HEK293 (cell line): ENCODE results near the gene BNC1.

ENCODE experiments used
- ZNF114 ChIP-seq: fragments of 450-650 bp; formaldehyde crosslinking; IDR thresholded peaks from 2 replicates; pipeline ENCODE4 v1.5.0; 2017; ENCODE audit warnings: missing biosample characterization, missing genetic modification characterization
- TF ChIP-seq, protein P1 (sequence below): fragments of 450-650 bp; formaldehyde crosslinking; IDR thresholded peaks from 2 replicates; pipeline ENCODE4 v1.5.1; 2016; ENCODE audit warnings: missing biosample characterization, missing genetic modification characterization

DNA sequence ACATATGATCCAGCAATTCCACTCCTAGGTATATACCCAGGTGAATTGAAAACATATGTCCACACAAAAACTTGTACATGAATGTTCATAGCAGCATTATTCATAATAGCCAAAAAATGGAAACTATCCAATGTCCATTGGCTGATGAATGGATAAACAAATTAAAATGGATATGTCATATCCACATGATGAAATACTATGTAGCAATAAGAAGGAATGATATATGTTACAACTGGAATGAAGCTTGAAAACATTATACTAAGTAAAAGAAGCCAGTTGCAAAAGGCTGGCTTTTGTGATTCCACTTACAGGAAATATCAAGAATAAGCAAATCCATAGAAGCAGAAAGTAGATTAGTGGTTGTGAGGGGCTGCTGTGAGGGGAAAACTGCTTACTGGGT, 33.7 kb downstream of the BNC1 start:
- TF ChIP-seq, protein P1, sequence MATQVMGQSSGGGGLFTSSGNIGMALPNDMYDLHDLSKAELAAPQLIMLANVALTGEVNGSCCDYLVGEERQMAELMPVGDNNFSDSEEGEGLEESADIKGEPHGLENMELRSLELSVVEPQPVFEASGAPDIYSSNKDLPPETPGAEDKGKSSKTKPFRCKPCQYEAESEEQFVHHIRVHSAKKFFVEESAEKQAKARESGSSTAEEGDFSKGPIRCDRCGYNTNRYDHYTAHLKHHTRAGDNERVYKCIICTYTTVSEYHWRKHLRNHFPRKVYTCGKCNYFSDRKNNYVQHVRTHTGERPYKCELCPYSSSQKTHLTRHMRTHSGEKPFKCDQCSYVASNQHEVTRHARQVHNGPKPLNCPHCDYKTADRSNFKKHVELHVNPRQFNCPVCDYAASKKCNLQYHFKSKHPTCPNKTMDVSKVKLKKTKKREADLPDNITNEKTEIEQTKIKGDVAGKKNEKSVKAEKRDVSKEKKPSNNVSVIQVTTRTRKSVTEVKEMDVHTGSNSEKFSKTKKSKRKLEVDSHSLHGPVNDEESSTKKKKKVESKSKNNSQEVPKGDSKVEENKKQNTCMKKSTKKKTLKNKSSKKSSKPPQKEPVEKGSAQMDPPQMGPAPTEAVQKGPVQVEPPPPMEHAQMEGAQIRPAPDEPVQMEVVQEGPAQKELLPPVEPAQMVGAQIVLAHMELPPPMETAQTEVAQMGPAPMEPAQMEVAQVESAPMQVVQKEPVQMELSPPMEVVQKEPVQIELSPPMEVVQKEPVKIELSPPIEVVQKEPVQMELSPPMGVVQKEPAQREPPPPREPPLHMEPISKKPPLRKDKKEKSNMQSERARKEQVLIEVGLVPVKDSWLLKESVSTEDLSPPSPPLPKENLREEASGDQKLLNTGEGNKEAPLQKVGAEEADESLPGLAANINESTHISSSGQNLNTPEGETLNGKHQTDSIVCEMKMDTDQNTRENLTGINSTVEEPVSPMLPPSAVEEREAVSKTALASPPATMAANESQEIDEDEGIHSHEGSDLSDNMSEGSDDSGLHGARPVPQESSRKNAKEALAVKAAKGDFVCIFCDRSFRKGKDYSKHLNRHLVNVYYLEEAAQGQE (tag by site-specific recombination): no peak
- TF ChIP-seq ZNF114: no peak
